Neural cell (in vitro differentiated cells): Measurements from ENCODE around the gene SYT4.

Experiments used
- CTCF ChIP-seq: fragments of 450-650 bp; IDR thresholded peaks from 2 replicates; pipeline ENCODE4 v1.5.1; 2014; ENCODE audit warnings: antibody characterized with exemption, mild to moderate bottlenecking, moderate library complexity; ENCODE audit not compliant: poor library complexity, severe bottlenecking
- EP300 ChIP-seq: fragments of 450-650 bp; conservative IDR thresholded peaks from 2 replicates; pipeline ENCODE4 v1.6.1; 2014; ENCODE audit warnings: antibody characterized with exemption, mild to moderate bottlenecking, moderate library complexity; ENCODE audit not compliant: poor library complexity, severe bottlenecking
- EZH2 ChIP-seq: fragments of 200-600, 300-800 bp; shearing (Covaris generic), sonication (generic); IDR thresholded peaks from 2 replicates; pipeline ENCODE4 v1.6.1; 2014; ENCODE audit warnings: antibody characterized with exemption, low read length, borderline replicate concordance, mild to moderate bottlenecking; ENCODE audit not compliant: insufficient read depth, poor library complexity, severe bottlenecking
- MXI1 ChIP-seq: fragments of 450-650 bp; conservative IDR thresholded peaks from 2 replicates; pipeline ENCODE4 v1.6.1; 2014; ENCODE audit warnings: antibody characterized with exemption, mild to moderate bottlenecking; ENCODE audit not compliant: poor library complexity, severe bottlenecking
- POLR2AphosphoS5 ChIP-seq: IDR thresholded peaks from 2 replicates; pipeline ENCODE4 v1.6.1; 2012
- RAD21 ChIP-seq: fragments of 450-650 bp; conservative IDR thresholded peaks from 2 replicates; pipeline ENCODE4 v1.6.1; 2014; ENCODE audit warnings: antibody characterized with exemption, mild to moderate bottlenecking, moderate library complexity
- REST ChIP-seq: IDR thresholded peaks from 2 replicates; pipeline ENCODE4 v1.6.1; 2012; ENCODE audit warnings: borderline replicate concordance
- SMC3 ChIP-seq: fragments of 450-650 bp; conservative IDR thresholded peaks from 2 replicates; pipeline ENCODE4 v1.6.1; 2014; ENCODE audit warnings: antibody characterized with exemption, mild to moderate bottlenecking, moderate library complexity; ENCODE audit not compliant: poor library complexity
- TAF1 ChIP-seq: IDR thresholded peaks from 2 replicates; pipeline ENCODE4 v1.6.1; 2012; ENCODE audit warnings: low read depth

GRCh38 chr18:43303376-43303775, 26.1 kb upstream of the SYT4 start:
- no peak for TF ChIP-seq POLR2AphosphoS5
- TF ChIP-seq CTCF: no peak
- TF ChIP-seq REST: no peak
- TF ChIP-seq EZH2: no peak
- no peak for TF ChIP-seq MXI1
- no peak for TF ChIP-seq RAD21
- TF ChIP-seq EP300: no peak
- no peak for TF ChIP-seq SMC3
- no peak for TF ChIP-seq TAF1
